Endothelial cell (in vitro differentiated cells): ENCODE results near the gene RMDN3. TPM values are rescaled to one million over a fixed set of nuclear protein-coding genes. Genes with fewer than 3 reads are reported as not detected.
A peak's percentile ranks its signal among the peaks of the same experiment; 100 is the strongest.

ENCODE experiments used
- DNase-seq: peaks from one replicate; pipeline ENCODE4 v3.0.0; 2021; ENCODE audit warnings: low spot score
- H3K27ac Mint-ChIP-seq: one replicate; pipeline ENCODE4 v1.8.0; 2021; ENCODE audit warnings: mixed read lengths, inconsistent platforms; ENCODE audit not compliant: unreplicated experiment
- H3K27me3 Mint-ChIP-seq: one replicate; pipeline ENCODE4 v1.8.0; 2021; ENCODE audit warnings: mild to moderate bottlenecking, moderate library complexity, mixed read lengths, inconsistent platforms; ENCODE audit not compliant: unreplicated experiment
- H3K36me3 Mint-ChIP-seq: one replicate; pipeline ENCODE4 v1.8.0; 2021; ENCODE audit warnings: mild to moderate bottlenecking, low read depth, mixed read lengths, inconsistent platforms; ENCODE audit not compliant: unreplicated experiment
- H3K4me1 Mint-ChIP-seq: one replicate; pipeline ENCODE4 v1.8.0; 2021; ENCODE audit warnings: mild to moderate bottlenecking, mixed read lengths, inconsistent platforms; ENCODE audit not compliant: unreplicated experiment
- H3K4me3 Mint-ChIP-seq: one replicate; pipeline ENCODE4 v1.8.0; 2021; ENCODE audit warnings: mild to moderate bottlenecking, mixed read lengths, inconsistent platforms; ENCODE audit not compliant: unreplicated experiment
- H3K9me3 Mint-ChIP-seq: one replicate; pipeline ENCODE4 v1.8.0; 2021; ENCODE audit warnings: mixed read lengths, inconsistent platforms; ENCODE audit not compliant: unreplicated experiment
- CTCF ChIP-seq: fragments of 200-600 bp; sonication (generic); IDR thresholded peaks from one replicate; pipeline ENCODE4 v1.5.0; 2021; ENCODE audit warnings: antibody characterized with exemption; ENCODE audit not compliant: unreplicated experiment
- total RNA-seq: library from RNA; stranded (reverse); fragmentation: NEBNext Ultra II Directional; extraction: Animal tissue kit (Norgen Biotek cat#: 25700); gene quantifications from one replicate; pipeline ENCODE4 v1.2.1, GENCODE V29; 2021; ENCODE audit not compliant: unreplicated experiment

The RMDN3 gene
- total RNA-seq, 1 donor from 2014 or later, result 34.4 TPM

GRCh38 chr15:40762919-40763800 is 8.1 kb upstream of the RMDN3 start:
- H3K36me3 Mint-ChIP-seq, result peaks cover 3% of the 10 kb centered on the region
- peaks cover 17% of the 10 kb centered on the region for H3K27me3 Mint-ChIP-seq
- no peaks in the 10 kb centered on the region for H3K9me3 Mint-ChIP-seq
- no peak for TF ChIP-seq CTCF
- H3K27ac Mint-ChIP-seq, result no peak overlapping the region
- H3K4me3 Mint-ChIP-seq, result peak overlapping the region; percentile 84
- peaks cover 13% of the 10 kb centered on the region for H3K4me1 Mint-ChIP-seq
- peak; percentile 28 for DNase-seq

GRCh38 chr15:40759961-40760360 is 4.9 kb upstream of the RMDN3 start:
- DNase-seq, result no peak
- no peaks in the 10 kb centered on the region for H3K9me3 Mint-ChIP-seq
- no peak for TF ChIP-seq CTCF
- H3K36me3 Mint-ChIP-seq, result peaks cover 6% of the 10 kb centered on the region
- peaks cover 12% of the 10 kb centered on the region for H3K4me1 Mint-ChIP-seq
- H3K27me3 Mint-ChIP-seq, result peaks cover 15% of the 10 kb centered on the region
- no peak overlapping the region for H3K27ac Mint-ChIP-seq
- H3K4me3 Mint-ChIP-seq, result no peak overlapping the region

GRCh38 chr15:40756938-40757337 is 1.9 kb upstream of the RMDN3 start:
- H3K4me1 Mint-ChIP-seq, result peaks cover 6% of the 10 kb centered on the region
- H3K4me3 Mint-ChIP-seq, result peak overlapping the region; percentile 9
- DNase-seq, result no peak
- no peaks in the 10 kb centered on the region for H3K9me3 Mint-ChIP-seq
- peaks cover 8% of the 10 kb centered on the region for H3K27me3 Mint-ChIP-seq
- no peak overlapping the region for H3K27ac Mint-ChIP-seq
- TF ChIP-seq CTCF, result no peak
- peaks cover 15% of the 10 kb centered on the region for H3K36me3 Mint-ChIP-seq

GRCh38 chr15:40755812-40756208 is 756 bp upstream of the RMDN3 start:
- DNase-seq, result no peak
- no peaks in the 10 kb centered on the region for H3K9me3 Mint-ChIP-seq
- peaks cover 7% of the 10 kb centered on the region for H3K27me3 Mint-ChIP-seq
- TF ChIP-seq CTCF, result no peak
- peaks cover 17% of the 10 kb centered on the region for H3K36me3 Mint-ChIP-seq
- peak overlapping the region; percentile 97 for H3K4me3 Mint-ChIP-seq
- H3K27ac Mint-ChIP-seq, result peak overlapping the region; percentile 86
- peaks cover 6% of the 10 kb centered on the region for H3K4me1 Mint-ChIP-seq

GRCh38 chr15:40754574-40754882 is 526 bp downstream of the RMDN3 start:
- H3K4me1 Mint-ChIP-seq, result peaks cover 6% of the 10 kb centered on the region
- H3K9me3 Mint-ChIP-seq, result no peaks in the 10 kb centered on the region
- H3K36me3 Mint-ChIP-seq, result peaks cover 19% of the 10 kb centered on the region
- DNase-seq, result no peak
- H3K27me3 Mint-ChIP-seq, result peaks cover 4% of the 10 kb centered on the region
- no peak for TF ChIP-seq CTCF
- H3K27ac Mint-ChIP-seq, result no peak overlapping the region
- peak overlapping the region; percentile 92 for H3K4me3 Mint-ChIP-seq
